Prostate gland (tissue), 2 donors: ENCODE data around the gene CARD19.

Experiments
- POLR2A ChIP-seq: fragments of 450-650 bp; IDR thresholded peaks from one replicate; pipeline ENCODE4 v1.6.1; 2016; ENCODE audit warnings: antibody characterized with exemption, mild to moderate bottlenecking
- TF ChIP-seq, protein P1 (sequence below), 4 experiments: fragments of 200-600 bp in 2 of 4; fragments of 450-650 bp in 2 of 4; sonication (generic) in 2 of 4; IDR thresholded peaks; 1 replicate in 3 of 4; 2 replicates in 1 of 4; pipeline ENCODE4 v1.5.1; 2016 to 2019; ENCODE audit warnings: antibody characterized with exemption in 4 of 4, mild to moderate bottlenecking in 2 of 4, moderate library complexity in 2 of 4

- peak; percentile 99 for TF ChIP-seq POLR2A
- TF ChIP-seq, protein P1, sequence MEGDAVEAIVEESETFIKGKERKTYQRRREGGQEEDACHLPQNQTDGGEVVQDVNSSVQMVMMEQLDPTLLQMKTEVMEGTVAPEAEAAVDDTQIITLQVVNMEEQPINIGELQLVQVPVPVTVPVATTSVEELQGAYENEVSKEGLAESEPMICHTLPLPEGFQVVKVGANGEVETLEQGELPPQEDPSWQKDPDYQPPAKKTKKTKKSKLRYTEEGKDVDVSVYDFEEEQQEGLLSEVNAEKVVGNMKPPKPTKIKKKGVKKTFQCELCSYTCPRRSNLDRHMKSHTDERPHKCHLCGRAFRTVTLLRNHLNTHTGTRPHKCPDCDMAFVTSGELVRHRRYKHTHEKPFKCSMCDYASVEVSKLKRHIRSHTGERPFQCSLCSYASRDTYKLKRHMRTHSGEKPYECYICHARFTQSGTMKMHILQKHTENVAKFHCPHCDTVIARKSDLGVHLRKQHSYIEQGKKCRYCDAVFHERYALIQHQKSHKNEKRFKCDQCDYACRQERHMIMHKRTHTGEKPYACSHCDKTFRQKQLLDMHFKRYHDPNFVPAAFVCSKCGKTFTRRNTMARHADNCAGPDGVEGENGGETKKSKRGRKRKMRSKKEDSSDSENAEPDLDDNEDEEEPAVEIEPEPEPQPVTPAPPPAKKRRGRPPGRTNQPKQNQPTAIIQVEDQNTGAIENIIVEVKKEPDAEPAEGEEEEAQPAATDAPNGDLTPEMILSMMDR (IDR thresholded peaks at IDR 0.05): peak in 2 of 4 experiments; percentile 3 to 35
Measured at GRCh38 chr9:93096131-93096802, at the start of gene CARD19.
